K562 (cell line): ENCODE measurements around the gene EXOC3L2. TPM values are rescaled to one million over a fixed set of nuclear protein-coding genes. Genes with fewer than 3 reads are reported as not detected.

Source experiments
- ATAC-seq: fragments of 200-7000 bp; cut with Tn5 transposase; 3 replicates; pipeline ENCODE4 v1.9.1; 2020; ENCODE audit warnings: moderate library complexity
- BruUV-seq: library from RNA; stranded (reverse); fragments of 400-500 nt; replicated peaks from 2 replicates; lab custom pipeline; 2021; lab: Mats Ljungman, UMichigan
- CTCF ChIA-PET: fragments of 300-600 bp; formaldehyde crosslinking; extraction: SDS; loops from one replicate; lab custom pipeline; 2021; ENCODE audit warnings: low intra/inter-chr PET ratio; lab: Yijun Ruan, JAX
- POLR2A ChIA-PET: fragments of 300-600, 350-650 bp; sonication (Branson Sonifier 250); formaldehyde crosslinking; extraction: SDS; loops from one replicate; lab custom pipeline; 2021; ENCODE audit warnings: antibody characterized with exemption, inconsistent platforms; lab: Yijun Ruan, JAX
- DNase-seq, 4 experiments: peaks; one replicate each; pipeline versions ENCODE4 v3.0.0 to v3.0.0-alpha.2; 2011 to 2018; ENCODE audit warnings: low spot score in 3 of 4, mixed read lengths in 3 of 4; ENCODE audit errors: extremely low read depth in 1 of 4
- FAIRE-seq: peaks from 2 replicates; lab custom pipeline; 2011; peaks lifted over from hg19 to GRCh38; lab: Jason Lieb, UNC
- H2AFZ ChIP-seq: 2 replicates; pipeline ENCODE4 v1.6.0; 2011; ENCODE audit warnings: low read depth, low read length, control low read depth, inconsistent platforms
- H3K27ac ChIP-seq: fragments of 200-600 bp; 3 replicates; pipeline ENCODE4 v1.8.0; 2011; ENCODE audit warnings: low read depth, mild to moderate bottlenecking, control low read depth, inconsistent platforms, low read length, moderate library complexity, mixed read lengths; ENCODE audit errors: extremely low read depth
- H3K27me3 ChIP-seq, 2 experiments: fragments of 300-600 bp in 1 of 2; 2 replicates in 1 of 2; 3 replicates in 1 of 2; pipeline versions ENCODE4 v1.6.0 to v1.8.0; 2011; ENCODE audit warnings: inconsistent platforms in 2 of 2, low read length in 2 of 2, mild to moderate bottlenecking in 1 of 2, mixed read lengths in 1 of 2, moderate library complexity in 1 of 2; ENCODE audit not compliant: control insufficient read depth in 2 of 2, insufficient read depth in 2 of 2
- H3K36me3 ChIP-seq: fragments of 300-600 bp; 3 replicates; pipeline ENCODE4 v1.8.0; 2011; ENCODE audit warnings: mild to moderate bottlenecking, low read length, inconsistent platforms; ENCODE audit not compliant: control insufficient read depth, insufficient read depth
- H3K4me1 ChIP-seq, 2 experiments: fragments of 200-600 bp in 1 of 2; replicated peaks in 1 of 2; 2 replicates in 1 of 2; 3 replicates in 1 of 2; pipeline versions ENCODE4 v1.5.1 to v1.8.0; 2011; ENCODE audit warnings: inconsistent platforms in 2 of 2, low read length in 2 of 2, mild to moderate bottlenecking in 1 of 2, mixed read lengths in 1 of 2, moderate library complexity in 1 of 2; ENCODE audit not compliant: control insufficient read depth in 2 of 2, insufficient read depth in 2 of 2
- H3K4me2 ChIP-seq: 2 replicates; pipeline ENCODE4 v1.6.1; 2011; ENCODE audit warnings: low read length, control low read depth, inconsistent platforms, mixed read lengths; ENCODE audit not compliant: insufficient read depth
- H3K4me3 ChIP-seq: fragments of 200-600 bp; sonication (generic), shearing (Covaris generic); 2 replicates; pipeline ENCODE4 v1.5.1; 2016; ENCODE audit warnings: control low read depth, inconsistent platforms
- H3K79me2 ChIP-seq: fragments of 200-600 bp; 3 replicates; pipeline ENCODE4 v1.8.0; 2011; ENCODE audit warnings: low read length, inconsistent platforms; ENCODE audit not compliant: control insufficient read depth, insufficient read depth
- H3K9ac ChIP-seq, 2 experiments: 2 replicates each; pipeline versions ENCODE4 v1.6.0 to v1.6.1; 2011; ENCODE audit warnings: low read depth in 2 of 2, low read length in 2 of 2, control low read depth in 1 of 2, inconsistent platforms in 1 of 2, mild to moderate bottlenecking in 1 of 2, mixed read lengths in 1 of 2; ENCODE audit not compliant: insufficient read depth in 1 of 2
- H3K9me1 ChIP-seq: one replicate; pipeline ENCODE4 v1.6.0; 2011; ENCODE audit warnings: inconsistent platforms, mild to moderate bottlenecking, low read length, moderate library complexity; ENCODE audit not compliant: control insufficient read depth, insufficient read depth
- H3K9me3 ChIP-seq: replicated peaks from 2 replicates; pipeline ENCODE4 v1.5.1; 2011; ENCODE audit warnings: low read depth, low read length, inconsistent platforms; ENCODE audit not compliant: control insufficient read depth, insufficient read depth
- H4K20me1 ChIP-seq: replicated peaks from 2 replicates; pipeline ENCODE4 v1.6.1; 2011; ENCODE audit warnings: low read length, inconsistent platforms, mixed read lengths; ENCODE audit not compliant: control insufficient read depth, insufficient read depth
- CSDE1 ChIP-seq, 2 experiments: fragments of 450-650 bp; IDR thresholded peaks; 2 replicates each; pipeline ENCODE4 v1.6.1; 2016; ENCODE audit warnings: mild to moderate bottlenecking in 1 of 2
- ELF1 ChIP-seq: fragments of 200-800 bp; sonication (Bioruptor generic); IDR thresholded peaks from 2 replicates; pipeline ENCODE4 v1.6.1; 2016; ENCODE audit warnings: missing genetic modification characterization, missing compliant biosample characterization
- EWSR1 ChIP-seq: fragments of 450-650 bp; IDR thresholded peaks from 2 replicates; pipeline ENCODE4 v1.6.1; 2018; ENCODE audit warnings: borderline replicate concordance, mild to moderate bottlenecking, low read depth, moderate library complexity; ENCODE audit not compliant: partially characterized antibody
- HDGF ChIP-seq: fragments of 450-650 bp; IDR thresholded peaks from 2 replicates; pipeline ENCODE4 v1.6.1; 2016
- OTX1 ChIP-seq: fragments of 450-650 bp; formaldehyde crosslinking; IDR thresholded peaks from 2 replicates; pipeline ENCODE4 v1.4.0; 2022; ENCODE audit warnings: mild to moderate bottlenecking
- POU5F1 ChIP-seq: fragments of 150-350 bp; IDR thresholded peaks from 2 replicates; pipeline ENCODE4 v1.6.1; 2014; ENCODE audit warnings: borderline replicate concordance, low read length, low read depth, mild to moderate bottlenecking; ENCODE audit not compliant: partially characterized antibody
- TRIM28 ChIP-seq: fragments of 450-650 bp; IDR thresholded peaks from 2 replicates; pipeline ENCODE4 v1.6.1; 2017
- ZNF274 ChIP-seq: IDR thresholded peaks from 2 replicates; pipeline ENCODE4 v1.6.1; 2011; ENCODE audit warnings: low read depth, mild to moderate bottlenecking, low read length, moderate library complexity, borderline replicate concordance
- ZNF589 ChIP-seq: fragments of 200-800 bp; sonication (Bioruptor generic); IDR thresholded peaks from 2 replicates; pipeline ENCODE4 v1.6.1; 2016; ENCODE audit warnings: low read depth, missing genetic modification characterization, missing compliant biosample characterization
- WGBS: fragments of 100-300 bp; shearing (Covaris generic); methylation state at CpG from one replicate; pipeline ENCODE4 v1.1.6; 2016; ENCODE audit warnings: low coverage, mixed read lengths; ENCODE audit not compliant: insufficient coverage; ENCODE audit errors: missing lambda C conversion rate; 5-methylcytosine and 5-hydroxymethylcytosine counted together
- in situ Hi-C: fragments of 300-500 bp; cut with MboI; formaldehyde crosslinking; loops from 4 replicates; pipeline ENCODE4 v1.15.0; 2018; ENCODE audit warnings: inconsistent platforms, mixed read lengths
- intact Hi-C: fragments of 100-400 bp; cut with micrococcal nuclease; formaldehyde crosslinking; loops from 2 replicates; pipeline ENCODE4 v1.14.2; 2022
- polyA plus RNA-seq, 8 experiments: library from polyadenylated mRNA; depleted of rRNA in 4 of 8; stranded (reverse) in 5 of 8; unstranded in 3 of 8; fragments of >200 nt; fragmentation: Nextera tagmentation in 2 of 8; fragmentation: Illumina TruSeq in 1 of 8; extraction: Ambion mirVana in 2 of 8; extraction: Trizol in 1 of 8; gene quantifications; 2 replicates each; pipeline versions ENCODE4 v1.2.1 to v1.2.3, GENCODE V29; 2011 to 2014; ENCODE audit warnings: inconsistent platforms in 1 of 8, missing spikeins in 1 of 8
- total RNA-seq, 7 experiments: library from RNA; depleted of rRNA in 6 of 7; stranded (reverse); fragments of >200 nt in 6 of 7; fragmentation: Illumina TruSeq in 2 of 7; extraction: Trizol in 2 of 7; gene quantifications; 2 replicates each; pipeline versions ENCODE4 v1.2.1 to v1.2.3, GENCODE V29; 2011 to 2021; ENCODE audit warnings: low replicate concordance in 1 of 7

EXOC3L2 gene
- total and polyA plus RNA-seq, 9 of the 15 experiments (the other 6 are each of a cell fraction or from before 2014, with no cell fraction given) = 0.31 to 19.0 (median 2.4) TPM

GRCh38 chr19:45189971-45190370 lies 55.2 kb downstream of the EXOC3L2 start:
- no peak for TF ChIP-seq HDGF
- no peak for TF ChIP-seq ELF1
- no peak for TF ChIP-seq CSDE1 (IDR thresholded peaks at IDR 0.05)
- no peak for TF ChIP-seq ZNF274
- 0 out of 2 replicates have a peak, but pooled peaks have one; percentile 53 for TF ChIP-seq TRIM28
- no peak overlapping the region for H2AFZ ChIP-seq
- ChIA-PET CTCF (no interaction called here), POLR2A (interaction anchor here (0.8 kb wide), 1 partner anchor 9 kb away, joined by 4 read pairs; no protein-coding TSS in a partner anchor)
- H3K27me3 ChIP-seq = no peaks in the 10 kb centered on the region
- no TSS peak for BruUV-seq
- H3K9me3 ChIP-seq = no peaks in the 10 kb centered on the region
- intact Hi-C loops (loop anchor here (5.0 kb wide), 1 partner anchor 173 kb away; no protein-coding TSS in a partner anchor), in situ Hi-C loops (no loop called here)
- H3K4me1 ChIP-seq = peaks cover 4 to 7% of the 10 kb centered on the region in 2 experiments; a peak in 4 of 5 replicates
- DNase-seq (no peak), FAIRE-seq (no peak), ATAC-seq (no peak)
- H3K9me1 ChIP-seq = no peaks in the 10 kb centered on the region
- H4K20me1 ChIP-seq = no peaks in the 10 kb centered on the region
- no peak overlapping the region for H3K9ac ChIP-seq
- no peak overlapping the region for H3K4me2 ChIP-seq
- H3K27ac ChIP-seq = no peak overlapping the region
- WGBS = 29% methylated on average over 1 of the region's 1 CpG
- H3K4me3 ChIP-seq = no peak overlapping the region
- no peaks in the 10 kb centered on the region for H3K36me3 ChIP-seq
- no peaks in the 10 kb centered on the region for H3K79me2 ChIP-seq

GRCh38 chr19:45187421-45188100 lies 57.6 kb downstream of the EXOC3L2 start:
- H3K4me3 ChIP-seq = no peak overlapping the region
- H3K4me2 ChIP-seq = no peak overlapping the region
- no peaks in the 10 kb centered on the region for H3K9me1 ChIP-seq
- H3K9me3 ChIP-seq = no peaks in the 10 kb centered on the region
- no peaks in the 10 kb centered on the region for H3K27me3 ChIP-seq
- ChIA-PET POLR2A (interaction anchor here (0.6 kb wide), 1 partner anchor 151 kb away, joined by 3 read pairs; no protein-coding TSS in a partner anchor), CTCF (no interaction called here)
- H4K20me1 ChIP-seq = no peaks in the 10 kb centered on the region
- DNase-seq (peak; percentile 59 to 66 (median 64)), ATAC-seq (peak; percentile 75), FAIRE-seq (peak; percentile 85)
- in situ Hi-C loops = no loop called here
- H3K79me2 ChIP-seq = no peaks in the 10 kb centered on the region
- no TSS peak for BruUV-seq
- 31% methylated on average over 12 of the region's 12 CpGs for WGBS
- no peaks in the 10 kb centered on the region for H3K36me3 ChIP-seq
- intact Hi-C loops = loop anchor here (1.0 to 5.0 kb wide), 2 partner anchors 25 to 170 kb away; no protein-coding TSS in a partner anchor
- no peak overlapping the region for H3K9ac ChIP-seq
- peaks cover 2 to 9% of the 10 kb centered on the region in 2 experiments; a peak in 4 of 5 replicates for H3K4me1 ChIP-seq
- no peak overlapping the region for H3K27ac ChIP-seq
- H2AFZ ChIP-seq = peak overlapping the region; percentile 55
- TF ChIP-seq POU5F1 (no peak), OTX1 (CRISPR knock-in tag) (no peak), EWSR1 (no peak), ZNF589 (no peak)
